Right renal cortex interstitium (tissue), 3 donors: ENCODE measurements around the gene PRR14L. TPM values are rescaled to one million over a fixed set of nuclear protein-coding genes. Genes with fewer than 3 reads are reported as not detected.
"Not testable (repeated sequence)": the region's sequence is repeated elsewhere in the genome, so short reads cannot be mapped to it uniquely, and the experiment has no call there.

ENCODE experiments used
- DNase-seq, 3 donors: peaks; one replicate each; pipeline ENCODE4 v3.0.0-alpha.2; 2013; ENCODE audit warnings: low read depth in 3 of 3, low spot score in 2 of 3
- polyA plus RNA-seq, 3 donors: library from polyadenylated mRNA; unstranded; fragments of 120-200 nt; gene quantifications; one replicate each; pipeline ENCODE4 v1.2.1, GENCODE V29; 2013; ENCODE audit not compliant: insufficient read length in 3 of 3

Gene PRR14L
- polyA plus RNA-seq, 3 donors: 25.0 to 26.7 (median 25.4) TPM

DNA sequence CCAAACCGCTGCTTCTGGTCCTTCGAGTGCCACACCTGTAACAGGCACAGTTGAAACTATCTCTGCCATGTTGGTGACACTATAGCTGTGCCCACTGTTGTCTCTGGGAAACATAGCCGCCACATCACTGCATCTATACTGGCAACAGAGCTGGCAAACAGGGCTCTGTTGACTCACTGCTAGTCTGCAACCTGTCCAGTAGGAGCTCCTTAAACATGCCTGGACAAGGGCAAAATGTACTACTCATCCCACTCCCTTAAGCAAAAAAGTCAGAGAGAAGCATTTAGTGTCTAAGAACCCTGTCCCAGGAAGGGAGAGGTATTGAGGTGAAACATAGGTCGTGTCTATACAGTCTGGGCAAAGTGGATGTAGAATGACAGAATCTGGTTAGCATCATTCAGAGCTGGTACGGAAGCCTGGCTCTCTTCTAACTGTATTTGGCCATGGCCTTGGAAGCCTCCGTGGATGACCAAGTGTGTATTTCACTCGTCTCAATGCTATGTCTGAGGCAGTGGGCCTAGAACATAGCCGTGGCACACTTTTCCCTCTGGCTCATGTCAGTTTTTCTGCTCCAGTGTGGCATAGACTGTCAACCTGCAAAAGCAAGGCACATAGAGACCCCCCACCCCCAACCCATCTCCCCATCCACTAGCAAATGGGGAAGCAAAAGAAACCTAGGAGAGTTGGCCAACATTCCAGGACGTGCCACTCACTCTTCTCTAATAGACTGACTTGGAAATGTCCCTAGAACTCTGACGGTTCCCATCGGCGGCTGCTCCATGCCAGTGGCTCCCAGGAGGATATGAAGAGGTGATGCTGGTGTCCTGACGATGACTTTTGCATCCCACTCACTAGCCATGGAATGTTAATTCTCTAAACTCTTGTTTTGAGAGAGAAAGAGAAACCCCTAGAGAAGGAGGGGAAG lies 66.5 kb downstream of the PRR14L start:
- DNase-seq: no peak

DNA sequence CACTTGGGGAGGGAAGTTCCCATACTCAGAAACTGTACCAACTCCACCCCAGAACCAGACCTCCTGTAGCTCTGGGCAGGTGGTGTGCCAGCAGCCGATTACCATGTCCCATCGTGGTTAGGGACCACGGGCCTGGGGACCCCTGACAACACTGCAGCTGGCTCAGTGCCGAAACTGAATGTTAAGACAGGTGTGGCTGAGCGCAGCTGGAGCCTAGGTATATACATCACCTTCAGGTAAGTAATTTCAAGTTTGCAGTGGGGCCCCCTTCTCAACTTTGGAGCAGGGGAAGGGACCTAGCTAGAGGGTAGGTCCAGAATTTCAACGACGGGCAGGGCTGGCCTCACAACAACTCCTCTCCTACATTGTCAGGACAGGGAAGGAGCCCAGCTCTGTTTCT lies 67.2 kb downstream of the PRR14L start:
- no peak for DNase-seq

DNA sequence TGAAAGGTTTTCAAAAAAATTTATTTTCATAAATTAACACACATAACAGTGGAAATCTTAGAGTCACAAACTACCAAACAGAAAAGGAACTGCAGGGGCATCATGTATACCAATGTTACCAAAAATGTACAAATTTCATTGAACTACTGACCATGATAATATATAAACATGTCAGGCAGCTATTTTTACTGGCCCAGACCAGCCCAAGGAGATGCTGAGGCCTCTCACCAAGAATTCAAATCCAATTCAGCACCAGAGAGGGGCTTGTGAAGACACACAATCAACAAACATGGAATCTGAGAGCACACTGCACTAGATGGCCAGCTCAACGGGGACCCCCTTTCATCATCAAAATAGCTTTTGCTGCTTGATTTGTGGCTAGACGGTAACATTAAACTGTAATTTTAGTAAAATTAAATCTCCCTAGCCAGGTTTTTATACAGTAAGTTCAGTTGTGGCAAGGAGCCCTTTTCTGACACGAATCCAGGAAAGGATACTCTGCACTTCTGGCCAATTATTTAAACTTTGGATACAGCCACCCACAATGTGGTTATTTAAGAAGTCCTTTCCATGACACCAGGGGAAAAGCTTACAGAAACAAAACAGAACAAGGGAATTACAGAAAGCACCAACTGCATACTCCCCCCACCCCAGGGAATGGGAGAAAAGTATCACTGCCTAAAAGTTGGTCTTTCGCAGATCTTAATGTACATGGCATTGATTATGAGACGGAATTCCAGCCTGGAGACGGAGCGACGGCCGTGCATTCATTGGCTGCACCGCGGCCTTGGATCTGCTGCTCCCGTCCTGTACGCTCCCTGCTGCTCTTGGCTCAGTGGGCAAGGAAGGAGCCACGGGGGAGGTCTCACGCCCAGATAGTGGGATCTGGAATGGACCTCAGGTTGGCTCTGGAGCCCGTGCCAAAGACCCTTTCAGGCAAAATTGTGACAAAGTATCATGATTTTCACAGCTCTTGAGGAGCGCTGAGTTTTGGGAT lies 68.3 kb downstream of the PRR14L start:
- DNase-seq: no peak

DNA sequence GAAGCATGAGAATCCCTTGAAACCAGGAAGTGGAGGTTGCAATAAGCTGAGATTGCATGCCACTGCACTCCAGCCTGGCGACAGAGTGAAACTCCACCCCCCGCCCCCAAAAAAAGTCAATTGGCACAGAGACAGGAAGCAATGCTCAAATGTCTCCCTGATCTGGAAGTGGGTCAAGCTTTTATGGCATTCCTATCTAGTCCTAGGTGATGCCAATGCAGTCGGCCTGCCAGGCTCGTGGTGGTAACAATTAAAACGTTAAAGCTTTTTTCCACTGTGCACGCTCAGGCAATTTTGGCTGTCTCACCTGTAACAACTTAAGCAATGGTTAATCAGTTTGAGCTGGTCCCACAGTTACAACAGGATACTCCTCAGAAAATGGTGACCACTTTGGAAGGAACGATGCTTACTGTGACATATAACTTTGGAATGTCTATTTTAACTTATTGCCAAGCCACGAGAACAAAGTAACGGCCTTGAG lies 69.0 kb downstream of the PRR14L start:
- DNase-seq: no peak

DNA sequence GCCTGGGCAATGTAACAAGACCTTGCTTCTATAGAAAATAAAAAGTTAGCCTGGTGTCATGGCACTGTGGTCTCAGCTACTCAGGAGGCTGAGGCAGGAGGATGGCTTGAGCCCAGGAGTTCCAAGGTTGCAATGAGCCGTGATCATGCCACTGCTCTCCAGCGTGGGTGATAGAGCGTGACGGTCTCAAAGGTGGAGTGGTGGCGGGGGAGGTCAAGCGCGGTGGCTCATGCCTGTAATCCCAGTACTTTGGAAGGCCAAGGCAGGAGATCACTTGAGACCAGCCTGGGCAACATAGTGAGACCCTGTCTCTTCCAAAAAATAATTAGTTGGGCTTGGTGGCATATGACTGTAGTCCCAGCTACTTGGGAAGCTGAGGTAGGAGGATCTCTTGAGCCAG lies 71.2 kb downstream of the PRR14L start:
- no peak for DNase-seq

DNA sequence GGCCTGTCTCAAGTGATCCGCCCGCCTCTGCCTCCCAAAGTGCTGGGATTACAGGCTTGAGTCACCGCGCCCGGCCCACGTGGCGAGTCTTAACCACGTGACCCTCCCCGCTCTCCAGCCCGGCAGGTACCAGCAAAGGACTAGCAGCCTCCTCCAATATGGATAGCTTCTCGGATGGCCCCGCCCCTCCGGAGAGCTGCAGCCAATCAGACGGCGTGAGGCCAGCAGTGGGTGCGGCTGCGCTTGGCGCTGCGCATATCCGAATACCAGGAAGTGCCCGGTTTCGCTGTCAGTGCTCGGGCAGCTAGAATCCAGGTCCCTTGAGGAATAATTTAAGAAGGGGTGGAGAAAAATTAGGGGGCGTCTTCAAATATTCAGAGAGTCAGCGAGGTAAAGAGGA lies 73.2 kb downstream of the PRR14L start:
- DNase-seq: peak; percentile 56 to 68 (median 64)

DNA sequence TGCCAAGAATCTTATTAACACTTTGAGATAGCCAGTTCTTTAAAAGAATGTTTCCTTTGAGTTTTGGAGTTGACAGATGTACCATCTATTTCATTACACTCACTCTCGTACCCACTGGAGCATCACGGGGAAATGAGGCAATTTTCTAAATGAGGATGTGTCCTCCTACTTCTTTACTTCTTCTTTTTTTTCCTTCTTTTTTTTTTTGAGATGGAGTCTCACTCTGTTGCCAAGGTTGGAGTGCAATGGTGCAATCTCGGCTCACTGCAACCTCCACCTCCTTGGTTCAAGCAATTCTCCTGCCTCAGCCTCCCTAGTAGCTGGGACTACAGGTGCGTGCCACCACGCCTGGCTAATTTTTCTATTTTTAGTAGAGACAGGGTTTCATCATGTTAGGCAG lies 75.7 kb downstream of the PRR14L start:
- not testable (repeated sequence) for DNase-seq

DNA sequence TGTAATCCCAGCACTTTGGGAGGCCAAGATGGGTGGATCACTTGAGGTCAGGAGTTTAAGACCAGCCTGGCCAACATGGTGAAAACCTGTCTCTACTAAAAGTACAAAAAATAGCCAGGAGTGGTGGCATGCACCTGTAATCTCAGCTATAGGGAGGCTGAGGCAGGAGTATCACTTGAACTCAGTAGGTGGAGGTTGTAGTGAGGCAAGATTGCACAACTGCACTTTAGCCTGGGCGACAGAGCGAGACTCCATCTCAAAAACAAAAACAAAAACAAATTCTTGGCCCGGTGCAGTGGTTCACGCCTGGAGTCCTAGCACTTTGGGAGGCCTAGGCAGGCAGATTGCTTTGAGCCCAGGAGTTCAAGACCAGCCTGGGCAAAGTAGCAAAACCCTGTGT lies 81.1 kb downstream of the PRR14L start:
- not testable (repeated sequence) for DNase-seq

DNA sequence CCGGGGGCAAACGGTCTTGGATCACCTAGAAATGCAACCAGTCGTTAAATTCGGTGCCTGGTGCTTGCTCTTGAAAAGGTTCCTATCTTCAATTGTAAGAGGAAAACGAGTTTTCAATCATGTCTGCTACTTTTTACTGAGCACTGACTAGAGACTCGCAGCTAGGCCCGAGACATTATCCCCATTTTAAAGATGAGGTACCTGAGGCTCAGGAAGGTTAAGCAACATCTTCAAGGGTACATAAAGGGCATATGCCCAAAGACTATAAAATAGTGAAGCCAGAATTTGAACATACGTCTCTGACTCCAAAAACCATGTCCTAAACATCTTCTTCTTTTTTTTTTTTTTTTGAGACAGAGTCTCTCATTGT lies 87.3 kb downstream of the PRR14L start:
- no peak for DNase-seq

DNA sequence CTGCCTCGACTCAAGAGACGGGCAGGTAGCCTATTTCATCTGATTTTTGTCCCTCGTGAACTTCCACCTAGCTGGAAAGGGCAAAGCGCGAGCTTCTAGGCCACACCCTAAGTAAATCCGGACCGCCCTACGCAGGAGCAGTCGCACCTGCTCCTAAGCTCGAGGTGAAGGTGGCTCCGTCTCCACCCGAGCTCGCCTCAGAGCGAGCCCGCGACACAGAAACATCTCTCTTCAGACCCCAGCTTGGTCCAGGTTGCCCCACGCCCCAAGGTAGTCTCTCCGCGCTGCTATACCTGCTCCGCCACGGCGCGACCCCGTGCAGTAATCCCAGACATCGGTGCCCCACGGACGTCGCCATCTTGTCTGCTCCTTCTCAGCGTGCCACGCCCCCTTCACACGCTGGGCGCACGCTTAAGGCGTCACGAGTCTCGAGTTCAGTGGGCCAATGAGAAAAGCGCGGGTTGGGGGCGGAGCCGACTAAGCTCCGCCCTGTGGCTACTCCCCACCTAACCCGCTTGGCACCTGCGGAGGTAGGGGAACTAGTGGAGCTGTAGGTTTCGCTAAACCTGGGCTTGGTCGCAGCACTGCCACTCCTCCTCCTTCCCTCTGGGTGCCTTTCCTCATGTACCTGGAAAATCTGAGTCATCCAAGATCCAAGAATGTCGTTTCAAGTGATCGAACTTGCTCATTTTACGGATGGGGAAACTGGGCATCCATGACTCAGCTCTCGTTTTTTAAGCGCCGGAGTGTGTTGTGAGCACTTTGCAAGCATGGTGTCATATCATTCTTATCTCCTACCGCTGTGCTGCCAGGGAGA lies 87.9 kb downstream of the PRR14L start, which contains the start of gene PISD:
PISD (minus strand) TSS at position 365 of the 817 bp plus-strand sequence; CDS start at position 358, 7 bp downstream.
- DNase-seq: peak; percentile 92 to 96 (median 92)

DNA sequence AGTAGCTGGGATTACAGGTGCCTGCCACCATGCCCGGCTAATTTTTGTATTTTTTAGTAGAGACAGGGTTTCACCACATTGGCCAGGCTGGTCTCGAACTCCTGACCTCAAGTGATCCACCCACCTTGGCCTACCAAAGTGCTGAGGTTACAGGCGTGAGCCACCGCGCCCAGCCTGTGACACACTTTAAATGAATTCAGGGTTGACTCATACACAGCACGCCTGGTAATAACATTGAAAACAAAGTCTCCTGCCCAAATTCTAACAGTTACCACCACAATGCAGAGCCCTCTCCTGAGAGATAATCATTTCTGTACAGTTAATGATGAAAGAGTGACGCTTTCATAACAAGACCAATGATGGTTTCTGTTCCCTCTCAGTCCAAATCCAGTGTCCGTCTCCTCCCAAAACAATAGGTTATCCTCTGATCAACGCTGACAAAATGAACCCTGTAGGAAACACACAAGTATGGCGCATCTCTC lies 89.0 kb downstream of the PRR14L start:
- not testable (repeated sequence) for DNase-seq

DNA sequence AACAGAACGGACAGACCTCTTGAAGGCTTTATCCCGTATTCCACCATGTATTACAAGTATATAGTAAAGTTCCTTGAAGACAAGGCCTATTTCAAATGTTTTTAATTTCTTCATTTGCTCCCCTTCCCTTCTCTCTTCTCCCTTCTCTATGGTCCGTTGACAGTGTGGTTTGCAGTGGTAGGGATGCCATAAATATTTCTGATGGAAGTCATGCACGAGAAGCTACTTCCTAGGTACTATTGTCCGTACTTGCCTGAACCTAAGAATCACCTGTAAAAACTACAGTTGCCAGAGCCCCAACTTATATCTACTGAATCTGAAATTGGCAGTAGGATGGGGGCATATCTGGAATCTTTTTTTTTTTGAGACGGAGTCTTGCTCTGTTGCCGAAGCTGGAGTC lies 90.7 kb downstream of the PRR14L start:
- no peak for DNase-seq

DNA sequence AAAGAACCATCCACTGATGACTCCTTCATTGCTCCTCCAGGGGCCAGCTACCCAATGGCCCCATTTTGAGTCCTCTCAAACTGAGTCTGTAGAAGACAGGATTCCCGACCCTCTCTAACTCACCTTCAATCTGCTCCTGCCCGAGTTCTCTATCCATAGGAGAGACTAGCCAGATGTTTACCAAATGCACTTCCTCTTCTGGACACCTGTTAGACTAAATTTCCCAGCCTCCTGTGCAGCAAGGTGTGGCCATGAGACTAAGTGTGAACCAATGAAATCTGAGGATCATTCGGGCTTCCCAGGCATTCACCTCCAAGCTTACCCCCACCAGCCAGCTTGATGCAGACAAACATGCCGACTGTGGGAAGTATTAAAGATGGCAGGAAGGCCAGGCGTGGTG lies 95.5 kb downstream of the PRR14L start:
- no peak for DNase-seq

DNA sequence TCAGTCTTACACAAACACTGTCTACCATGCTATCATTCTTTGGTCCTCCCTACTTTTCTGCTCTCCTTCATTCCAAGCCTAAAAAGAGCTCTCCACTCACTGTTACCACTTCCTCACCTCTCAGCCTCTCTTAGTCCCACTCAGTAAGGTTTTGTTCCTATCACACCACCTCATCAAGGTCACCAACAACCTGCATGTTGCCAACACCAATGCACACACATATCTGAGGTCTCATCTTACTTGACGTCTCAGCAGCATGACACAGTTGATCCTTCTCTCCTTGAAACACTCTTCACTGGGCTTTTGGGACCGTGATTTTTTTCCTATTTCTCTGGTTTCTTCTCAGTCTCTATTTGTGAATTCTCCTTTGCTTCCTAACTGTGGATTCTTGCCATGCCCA lies 96.0 kb downstream of the PRR14L start:
- no peak for DNase-seq

DNA sequence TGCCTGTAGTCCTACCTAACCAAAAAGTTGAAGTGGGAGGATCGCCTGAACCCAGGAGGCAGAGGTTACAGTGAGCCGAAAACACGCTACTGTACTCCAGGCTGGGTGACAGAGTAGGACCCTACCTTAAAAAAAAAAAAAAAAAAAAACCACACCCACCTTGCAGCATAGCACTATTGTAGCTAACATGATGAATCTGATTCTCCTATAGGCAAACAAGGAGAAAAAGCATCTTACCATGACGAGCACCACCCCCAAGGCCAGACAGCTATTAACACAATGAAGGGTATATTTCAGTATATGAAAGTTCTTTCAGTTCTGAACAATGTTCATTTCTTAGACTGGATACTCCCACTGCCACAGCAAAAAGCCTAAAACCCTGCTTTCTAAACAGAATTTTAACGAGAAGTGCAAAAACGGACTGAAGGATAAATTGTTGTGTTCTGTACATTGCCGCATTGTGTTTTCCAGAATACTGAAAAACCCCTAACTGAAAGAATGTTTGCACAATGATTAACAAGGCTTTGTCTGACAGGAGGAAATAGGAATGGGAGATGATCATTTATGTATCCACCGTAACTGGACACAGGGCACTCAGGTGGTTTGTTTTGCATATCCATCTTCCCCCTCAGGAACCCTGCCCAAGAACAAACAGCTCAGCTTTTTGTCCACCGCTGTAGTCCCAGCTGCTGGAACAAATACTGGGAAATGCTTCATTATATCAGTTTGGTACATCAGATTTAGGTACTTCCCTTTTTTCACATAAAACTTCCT lies 96.8 kb downstream of the PRR14L start:
- DNase-seq: no peak

DNA sequence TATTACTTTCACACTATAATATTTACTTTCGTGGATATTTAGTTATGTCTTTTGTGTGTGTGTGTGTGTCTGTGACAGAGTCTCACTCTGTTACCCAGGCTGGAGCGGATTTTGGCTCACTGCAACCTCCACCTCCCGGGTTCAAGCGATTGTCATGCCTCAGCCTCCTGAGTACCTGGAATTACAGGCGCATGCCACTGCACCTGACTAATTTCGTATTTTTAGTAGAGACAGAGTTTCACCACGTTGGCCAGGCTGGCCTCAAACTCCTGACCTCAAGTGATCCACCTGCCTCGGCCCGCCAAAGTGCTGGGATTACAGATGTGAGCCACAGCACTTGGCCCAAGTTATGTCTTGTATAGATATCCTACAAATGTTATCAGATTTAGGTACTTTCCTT lies 97.8 kb downstream of the PRR14L start:
- DNase-seq: no peak

DNA sequence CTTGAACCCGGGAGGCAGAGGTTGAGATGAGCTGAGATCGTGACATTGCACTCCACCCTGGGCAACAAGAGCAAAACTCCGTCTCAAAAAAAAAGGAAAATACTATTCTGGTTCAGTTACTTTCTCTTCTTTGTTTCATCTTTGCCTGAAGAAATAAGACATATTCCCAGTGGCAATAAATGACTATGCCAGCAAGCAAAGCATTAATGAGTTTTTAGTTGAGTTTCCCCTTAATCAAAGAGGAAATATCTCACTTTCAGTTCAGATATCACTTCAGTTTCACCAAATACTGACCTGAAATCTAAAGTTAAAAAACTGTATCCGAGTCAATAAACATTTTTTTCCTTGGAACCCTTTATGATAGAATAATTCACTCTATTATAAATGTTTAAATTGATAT lies 98.3 kb downstream of the PRR14L start:
- no peak for DNase-seq

DNA sequence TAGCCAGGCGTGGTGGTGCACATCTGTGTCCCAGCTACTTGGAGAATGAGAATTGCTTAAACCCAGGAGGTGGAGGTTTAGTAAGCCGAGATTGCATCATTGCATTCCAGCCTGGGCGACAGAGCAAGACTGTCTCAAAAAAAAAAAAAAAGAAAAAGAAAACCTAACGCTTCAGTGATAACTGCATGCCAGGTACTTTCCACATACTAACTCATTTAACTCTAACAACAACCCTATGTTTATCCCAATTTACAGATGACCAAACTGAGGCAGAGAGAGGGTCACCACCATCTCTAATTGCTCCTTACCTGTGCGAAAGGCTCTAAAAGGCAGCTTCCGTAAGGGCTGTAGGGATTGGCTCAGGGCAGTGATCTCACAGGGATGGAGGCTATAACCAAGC lies 99.5 kb downstream of the PRR14L start:
- no peak for DNase-seq

DNA sequence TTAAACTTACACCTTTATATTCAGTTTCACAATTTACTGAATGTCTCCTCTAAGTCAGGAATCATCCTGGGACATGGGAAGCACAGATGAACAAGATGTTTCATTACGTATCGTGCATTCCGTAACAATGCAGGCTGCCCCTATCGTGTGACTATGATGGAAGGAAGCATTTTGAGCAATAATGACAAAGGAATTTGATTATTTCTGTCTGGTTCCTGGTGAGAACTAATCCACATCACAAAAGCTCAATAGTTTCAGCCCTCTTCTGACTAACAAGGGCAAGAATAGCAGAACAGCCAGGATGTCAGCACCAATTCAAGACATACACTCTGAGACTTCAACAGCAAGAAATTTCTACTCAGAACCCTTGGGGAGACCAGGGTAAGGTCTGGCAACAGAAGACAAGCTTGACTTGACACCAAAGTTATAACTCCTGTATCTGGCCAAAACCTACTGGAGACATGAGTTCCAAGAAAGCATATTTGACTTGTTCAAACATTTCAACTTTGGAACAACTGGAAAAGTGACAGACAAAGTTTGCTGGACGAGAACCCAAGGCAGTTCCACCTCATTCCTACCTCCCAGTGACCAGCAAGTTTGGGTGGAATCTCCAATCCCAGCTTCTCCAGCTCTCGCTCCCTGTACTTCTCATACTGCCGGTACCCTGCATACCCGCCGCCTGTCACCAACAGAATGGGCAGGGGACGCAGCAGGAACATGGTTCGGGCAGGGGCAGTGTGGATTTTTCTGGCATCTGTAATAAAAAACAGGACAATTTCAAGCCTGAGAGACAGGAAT lies 102.2 kb downstream of the PRR14L start:
- DNase-seq: no peak
